ENCODE results near the gene DVL2.

GRCh38 chr17:7176107-7176840 lies 58.0 kb downstream of the DVL2 start:
- TF ChIP-seq CTCF (IDR thresholded peaks at IDR 0.05) (no peak), POLR2AphosphoS5 (IDR thresholded peaks at IDR 0.05) (no peak)

All from suprapubic skin (tissue), 3 donors.